HS-5 (cell line): ENCODE data around the gene CCDC154.
A peak's percentile ranks its signal among the peaks of the same experiment; 100 is the strongest.

ENCODE experiments used
- DNase-seq: peaks from one replicate; pipeline ENCODE4 v3.0.0-alpha.2; 2012; ENCODE audit warnings: low read depth

CCDC154 gene

DNA sequence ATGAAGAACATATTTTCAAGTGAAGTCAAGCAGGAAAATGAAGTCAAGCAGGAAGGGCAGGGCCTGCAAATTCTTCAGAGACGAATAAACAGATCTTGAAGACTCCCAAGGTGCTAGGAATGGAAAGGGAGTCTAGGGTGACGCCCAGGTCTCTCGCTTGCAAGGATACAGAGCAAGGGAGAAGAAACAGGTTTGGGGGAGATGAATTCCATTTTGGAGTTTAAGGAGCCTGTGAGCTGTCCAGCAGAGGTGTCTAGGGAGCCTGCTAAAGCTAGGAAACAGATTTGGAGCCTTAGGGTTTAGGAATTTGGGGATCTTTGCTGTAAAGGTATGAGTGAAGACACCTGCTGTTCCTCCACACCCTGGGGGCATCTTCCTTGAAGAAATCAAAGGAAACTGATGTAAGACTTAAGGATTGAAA lies 27.8 kb downstream of the CCDC154 start:
- no peak for DNase-seq

DNA sequence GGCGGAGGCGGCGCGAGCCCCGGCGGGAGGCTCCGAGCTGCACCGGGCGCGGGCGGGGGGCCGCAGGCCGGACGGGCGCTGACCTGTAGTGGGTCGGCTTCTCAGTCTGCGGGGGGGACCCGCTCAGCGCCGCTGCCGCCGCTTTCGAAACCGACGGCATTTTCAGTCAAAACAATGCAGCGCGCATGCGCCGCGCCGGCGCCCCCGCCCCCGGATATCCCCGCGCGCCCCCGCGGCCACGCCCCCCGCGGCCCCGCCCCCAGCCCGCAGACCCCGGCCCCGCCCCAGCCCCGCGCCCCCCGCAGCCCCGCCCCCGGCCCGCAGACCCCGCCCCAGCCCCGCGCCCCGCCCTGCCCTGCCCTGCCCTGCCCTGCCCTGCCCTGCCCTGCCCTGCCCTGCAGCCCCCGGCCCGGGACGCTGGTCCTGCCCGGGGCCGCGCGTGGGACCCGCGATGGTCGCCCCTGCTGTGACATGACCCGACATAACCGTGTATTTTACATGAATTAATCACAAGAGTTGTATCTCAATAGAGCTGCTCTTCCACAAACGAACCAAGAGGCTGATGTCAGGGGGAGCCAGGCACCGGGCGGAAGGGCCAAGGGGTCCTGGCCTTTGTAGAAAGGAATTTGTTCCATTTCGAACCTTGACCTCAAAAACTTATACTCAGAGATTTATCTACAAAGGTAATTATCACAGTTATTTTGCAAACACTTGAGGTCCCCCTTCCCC lies 29.7 kb downstream of the CCDC154 start, which contains the start of gene UNKL:
TSS of gene UNKL (minus strand) at position 173 of the 729 bp plus-strand sequence. CDS start at position 160, 13 bp downstream.
- DNase-seq: no peak

DNA sequence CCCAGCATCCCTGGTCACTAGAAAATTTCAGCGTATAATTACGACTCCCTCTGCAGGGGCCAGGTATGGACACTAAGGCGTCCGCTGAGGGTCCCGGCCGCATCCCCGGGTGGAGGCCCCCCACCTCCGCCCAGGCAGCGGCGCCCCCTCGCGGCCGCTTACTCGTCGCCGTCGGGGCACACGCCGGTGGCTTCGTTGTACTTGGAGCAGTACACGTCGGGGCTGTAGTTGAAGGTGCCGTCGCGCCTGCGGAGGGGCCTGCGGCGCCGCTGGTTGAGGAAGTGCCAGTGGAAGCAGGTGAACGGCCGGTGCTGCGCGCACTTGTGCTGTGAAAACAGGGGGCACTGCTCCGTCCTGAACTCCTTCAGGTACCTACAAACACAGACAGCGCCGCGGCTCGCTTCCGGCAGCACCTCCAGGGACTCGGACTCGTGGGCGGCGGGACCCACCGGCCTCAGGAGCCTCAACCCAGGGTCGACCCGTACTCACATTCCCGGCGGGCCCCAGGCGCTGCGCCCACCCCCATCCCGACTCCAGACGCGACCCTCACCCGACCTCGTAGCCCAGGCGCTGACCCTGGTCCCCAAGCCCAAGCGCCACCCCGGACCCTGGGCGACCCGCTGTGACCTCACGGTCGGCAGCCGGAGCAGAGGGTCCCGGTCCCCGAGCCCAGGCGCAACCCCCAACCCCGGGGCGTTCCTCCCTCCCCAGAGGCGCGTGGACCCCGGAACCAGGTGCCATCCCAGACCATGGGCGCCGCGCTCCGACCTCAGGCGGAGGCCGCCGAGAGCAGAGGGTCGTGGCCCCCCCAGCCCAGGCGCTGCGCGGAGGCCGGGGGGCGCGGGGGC lies 30.4 kb downstream of the CCDC154 start:
- DNase-seq: no peak

DNA sequence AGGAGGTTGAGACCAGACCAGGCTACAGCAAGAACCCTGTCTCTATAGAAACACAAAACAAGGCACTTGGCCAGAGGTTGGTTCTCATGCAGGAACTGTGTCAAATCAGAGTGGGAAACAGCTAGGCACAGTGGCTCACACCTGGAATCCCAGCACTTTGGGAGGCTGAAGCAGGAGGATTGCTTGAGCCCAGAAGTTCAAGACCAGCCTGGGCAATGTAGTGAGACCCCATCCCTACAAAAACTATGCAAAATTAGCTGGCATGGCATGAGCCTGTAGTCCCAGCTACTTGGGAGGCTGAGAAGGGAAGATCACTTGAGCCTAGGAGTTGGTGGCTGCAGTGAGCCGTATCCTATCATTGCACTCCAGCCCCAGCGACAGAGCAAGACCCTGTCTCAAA lies 31.5 kb downstream of the CCDC154 start:
- no peak for DNase-seq

DNA sequence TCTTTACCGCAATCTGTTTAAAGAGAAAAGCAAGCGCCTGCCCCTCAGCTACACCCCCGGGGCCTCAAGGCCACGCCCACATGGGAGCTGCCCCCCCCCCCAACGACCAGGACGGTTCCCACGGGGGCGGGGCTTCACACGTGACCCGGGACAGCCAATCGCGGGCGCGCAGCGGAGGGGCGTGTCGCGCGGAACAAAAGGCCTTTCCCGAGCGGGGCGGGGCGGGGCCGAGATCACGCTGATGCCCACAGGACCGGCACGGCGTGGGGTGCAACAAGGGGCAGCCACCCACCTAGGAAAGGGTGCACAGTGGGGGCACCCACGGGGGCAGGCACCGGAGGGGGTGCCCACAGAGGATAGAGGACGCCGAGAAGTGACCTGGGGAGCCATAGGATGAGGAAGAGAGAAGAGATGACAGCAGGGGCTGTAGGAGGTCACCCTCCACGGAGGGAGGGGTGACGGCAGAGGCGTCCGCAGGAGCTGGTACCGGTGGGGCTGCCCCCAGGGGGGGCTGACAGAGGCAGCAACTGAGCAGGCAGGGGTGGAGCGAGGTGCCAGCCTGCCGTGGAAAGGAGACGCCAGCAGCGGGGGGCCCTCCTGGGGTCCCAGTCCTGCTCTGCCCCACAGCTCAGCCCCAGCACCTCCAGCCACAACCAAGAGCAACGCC lies 36.1 kb downstream of the CCDC154 start:
- DNase-seq: peak; percentile 35

- no peak for DNase-seq
Observed at GRCh38 chr16:1407753-1408152, 36.6 kb downstream of the CCDC154 start.

GRCh38 chr16:1403733-1404132 lies 40.6 kb downstream of the CCDC154 start:
- DNase-seq: no peak

DNA sequence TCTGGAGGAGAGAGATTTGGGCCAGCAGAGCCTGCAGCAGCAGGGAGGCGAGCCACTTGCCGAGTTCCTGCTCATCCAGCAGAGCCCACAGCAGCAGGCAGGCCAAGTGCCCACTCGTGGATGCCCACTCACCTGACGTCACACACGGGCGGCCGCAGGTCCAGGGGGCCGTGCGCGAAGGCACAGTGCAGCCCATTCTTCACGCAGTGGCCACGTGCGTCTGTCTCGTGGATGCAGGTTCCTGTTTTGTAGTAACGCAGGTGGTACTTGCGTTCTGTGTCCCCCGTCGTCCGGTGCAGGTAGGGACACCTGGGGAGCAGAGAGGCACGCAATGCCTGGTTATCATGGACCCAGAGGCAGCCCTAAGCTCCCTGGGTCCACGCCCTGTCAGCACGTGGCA lies 41.3 kb downstream of the CCDC154 start:
- no peak for DNase-seq

DNA sequence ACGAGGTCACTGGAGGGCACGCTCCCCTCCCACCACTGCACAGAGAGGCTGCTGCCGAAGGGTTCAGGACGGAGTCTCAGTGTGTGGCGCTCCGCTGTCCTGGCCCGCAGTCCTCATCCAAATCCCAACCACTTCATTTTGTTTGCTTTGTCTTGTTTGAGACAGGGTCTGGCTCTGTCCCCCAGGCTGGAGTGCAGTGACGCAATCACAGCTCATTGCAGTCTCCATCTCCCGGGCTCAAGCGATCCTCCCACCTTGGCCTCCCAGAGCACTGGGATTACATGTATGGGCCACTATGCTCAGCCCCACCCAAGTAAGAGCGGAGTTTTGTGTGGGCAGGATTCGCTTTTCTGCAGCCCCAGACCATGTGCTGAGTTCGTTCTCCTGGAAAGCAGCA lies 42.6 kb downstream of the CCDC154 start:
- DNase-seq: no peak

DNA sequence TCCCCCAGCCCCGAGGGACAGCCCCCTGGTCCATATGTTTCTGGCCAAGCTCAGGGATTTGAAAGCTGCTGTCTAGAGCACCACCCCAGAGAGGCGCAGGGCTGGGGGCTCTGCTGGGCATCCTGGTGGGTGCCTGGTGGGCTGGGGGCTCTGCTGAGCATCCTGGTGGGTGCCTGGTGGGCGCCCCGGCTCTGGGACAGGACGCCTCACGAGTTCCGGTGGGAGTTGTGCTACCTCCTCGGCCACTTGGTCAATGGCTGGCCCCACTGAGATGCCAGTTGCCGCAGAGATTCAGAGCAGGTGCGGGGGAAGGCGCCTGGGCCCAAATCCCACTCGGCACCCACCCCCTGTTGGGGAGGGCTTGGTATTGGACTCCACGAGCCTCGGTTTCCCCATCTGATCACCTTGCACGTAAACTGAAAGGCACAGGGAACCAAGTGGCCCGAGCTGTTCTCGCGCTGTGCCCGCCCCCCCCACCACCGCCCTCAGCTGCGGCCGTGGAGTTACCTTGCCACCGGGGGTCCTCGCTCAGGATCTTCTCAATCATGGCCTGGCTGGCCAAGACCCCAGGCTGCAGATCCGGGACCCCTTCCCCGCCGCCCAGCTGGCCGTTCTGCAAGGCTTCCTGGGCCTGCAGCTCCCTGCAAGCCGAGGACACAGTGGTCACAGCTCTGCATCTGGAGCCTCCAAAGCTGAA lies 43.1 kb downstream of the CCDC154 start:
- no peak for DNase-seq

- no peak for DNase-seq
Observed at GRCh38 chr16:1398826-1399581, 45.4 kb downstream of the CCDC154 start.

DNA sequence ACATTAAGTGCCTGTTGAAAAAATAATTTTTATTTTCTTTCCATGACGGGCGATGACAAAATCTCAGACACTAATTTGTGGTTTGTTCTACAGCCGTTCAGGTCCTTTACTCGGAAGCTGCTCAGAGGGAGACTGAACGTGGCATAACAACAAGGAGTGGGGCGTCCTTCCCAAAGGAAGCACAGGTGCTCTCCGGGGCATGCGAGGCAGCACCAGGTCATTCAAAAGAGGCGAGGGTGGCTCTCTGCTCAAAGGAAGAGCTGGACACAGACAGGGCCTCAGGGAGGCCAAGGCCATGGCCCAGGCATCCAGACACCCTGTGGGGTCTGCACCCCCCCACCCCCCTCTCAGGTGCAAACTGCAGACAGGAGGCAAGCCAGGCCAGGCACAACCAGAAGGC lies 46.0 kb downstream of the CCDC154 start:
- DNase-seq: no peak

DNA sequence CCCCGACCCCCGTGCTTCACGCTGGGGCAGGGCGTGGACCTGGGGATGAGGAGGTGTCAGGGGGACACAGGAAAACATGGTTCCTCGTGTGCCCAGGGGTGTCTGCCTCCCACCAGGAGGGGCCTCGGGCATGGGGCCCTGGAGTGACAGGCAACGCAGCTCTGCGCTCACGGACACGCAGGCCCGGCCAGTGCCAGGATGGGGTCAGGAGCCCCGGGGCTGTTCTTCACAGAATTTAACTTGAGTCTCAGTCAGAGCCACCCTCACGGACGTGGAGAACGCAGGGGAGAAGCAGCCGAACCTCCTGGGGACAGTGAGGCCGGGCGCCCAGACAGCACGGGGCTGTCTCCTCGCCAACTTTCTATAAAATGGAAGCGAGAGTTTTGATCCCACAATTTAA lies 46.6 kb downstream of the CCDC154 start:
- DNase-seq: no peak

DNA sequence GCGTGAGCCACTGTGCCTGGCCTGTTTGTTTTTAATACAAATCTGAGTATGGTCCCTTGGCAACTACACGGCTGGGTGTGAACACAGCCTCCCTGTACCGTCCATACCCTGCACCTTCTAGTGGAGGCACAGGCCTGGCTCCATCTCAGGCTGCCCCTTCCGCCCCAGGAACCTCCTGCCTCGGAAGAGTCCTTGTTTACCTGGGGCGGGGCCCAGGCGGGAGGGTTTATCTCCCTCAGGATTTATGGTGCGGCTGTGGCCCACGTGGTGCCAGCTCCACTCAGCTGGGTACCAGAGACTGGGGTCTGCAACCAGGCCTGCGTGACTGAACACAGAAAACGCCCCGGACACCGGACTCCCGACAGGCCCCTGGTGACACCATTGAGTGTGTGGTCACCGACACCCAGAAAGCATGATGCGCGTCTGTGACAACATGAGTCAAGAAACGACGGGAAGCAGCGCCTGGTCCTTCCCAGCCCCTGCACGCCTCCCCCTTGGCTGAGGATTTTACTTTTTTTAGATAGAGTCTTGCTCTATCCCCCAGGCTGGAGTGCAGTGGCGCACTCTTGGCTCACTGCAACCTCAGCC lies 48.8 kb downstream of the CCDC154 start:
- DNase-seq: no peak

- DNase-seq: no peak
Observed at GRCh38 chr16:1394367-1394951, 49.9 kb downstream of the CCDC154 start.

GRCh38 chr16:1393613-1394176 lies 50.7 kb downstream of the CCDC154 start:
- DNase-seq: no peak

- DNase-seq: no peak
Observed at GRCh38 chr16:1392826-1393225, 51.5 kb downstream of the CCDC154 start.

- no peak for DNase-seq
Observed at GRCh38 chr16:1390239-1390779, 54.0 kb downstream of the CCDC154 start.

- no peak for DNase-seq
Observed at GRCh38 chr16:1389762-1390161, 54.6 kb downstream of the CCDC154 start.

DNA sequence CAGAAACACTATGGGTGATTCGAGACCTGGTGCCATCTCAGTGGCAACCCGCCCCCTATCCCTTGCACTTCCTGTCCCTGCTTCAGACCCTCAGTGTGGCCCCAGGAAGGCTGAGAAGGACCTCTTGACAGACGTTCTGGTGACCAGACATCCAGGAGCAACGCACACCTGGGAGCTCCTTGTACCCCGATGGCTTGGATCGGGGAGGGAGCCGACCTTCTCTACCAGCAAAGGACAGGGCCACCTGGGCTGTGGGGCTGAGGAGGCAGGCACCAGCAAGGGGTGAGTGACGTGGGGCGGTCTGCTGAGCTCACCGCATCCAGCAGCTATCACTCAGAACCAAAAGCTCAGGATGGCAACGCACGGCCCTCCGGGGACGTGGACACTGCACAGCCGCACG lies 57.0 kb downstream of the CCDC154 start:
- no peak for DNase-seq
